Tibial artery (tissue), 4 donors: ENCODE data around the gene IGFN1.

ENCODE experiments used
- DNase-seq, 2 donors: peaks; one replicate each; pipeline ENCODE4 v3.0.0-alpha.2; 2019
- H3K27ac ChIP-seq, 2 donors: fragments of 200-600 bp; sonication (generic) in 1 of 2; 1 replicate in 1 of 2; 2 replicates in 1 of 2; pipeline ENCODE4 v1.5.1; 2018 to 2019; ENCODE audit warnings: mild to moderate bottlenecking in 1 of 2
- H3K27me3 ChIP-seq, 2 donors: fragments of 200-600 bp; sonication (generic) in 1 of 2; one replicate each; pipeline versions ENCODE4 v1.5.1 to v1.6.0; 2016 to 2019
- H3K36me3 ChIP-seq, 3 donors: fragments of 200-600 bp; sonication (generic) in 2 of 3; one replicate each; pipeline ENCODE4 v1.5.1; 2016 to 2019; ENCODE audit warnings: mild to moderate bottlenecking in 2 of 3
- H3K4me1 ChIP-seq, 4 donors: fragments of 200-600 bp; sonication (generic) in 2 of 4; 1 replicate in 3 of 4; 2 replicates in 1 of 4; pipeline ENCODE4 v1.5.1; 2016 to 2019
- H3K4me3 ChIP-seq, 2 donors: fragments of 200-600 bp; sonication (generic) in 1 of 2; 1 replicate in 1 of 2; 2 replicates in 1 of 2; pipeline ENCODE4 v1.5.1; 2018 to 2019; ENCODE audit warnings: mild to moderate bottlenecking in 2 of 2
- H3K9me3 ChIP-seq, 3 donors: fragments of 200-600 bp; sonication (generic) in 1 of 3; one replicate each; pipeline ENCODE4 v1.5.1; 2016 to 2019
- intact Hi-C: fragments of 100-400 bp; cut with DNase I; formaldehyde crosslinking; loops from one replicate; pipeline ENCODE4 v1.15.0; 2023; ENCODE audit warnings: low total_unique reads
- TF ChIP-seq, protein P1 (sequence below), 2 experiments: fragments of 200-600 bp in 1 of 2; fragments of 450-650 bp in 1 of 2; IDR thresholded peaks; one replicate each; pipeline ENCODE4 v1.5.1; 2017 to 2019; ENCODE audit warnings: antibody characterized with exemption in 2 of 2, mild to moderate bottlenecking in 1 of 2, moderate library complexity in 1 of 2

The IGFN1 gene

DNA sequence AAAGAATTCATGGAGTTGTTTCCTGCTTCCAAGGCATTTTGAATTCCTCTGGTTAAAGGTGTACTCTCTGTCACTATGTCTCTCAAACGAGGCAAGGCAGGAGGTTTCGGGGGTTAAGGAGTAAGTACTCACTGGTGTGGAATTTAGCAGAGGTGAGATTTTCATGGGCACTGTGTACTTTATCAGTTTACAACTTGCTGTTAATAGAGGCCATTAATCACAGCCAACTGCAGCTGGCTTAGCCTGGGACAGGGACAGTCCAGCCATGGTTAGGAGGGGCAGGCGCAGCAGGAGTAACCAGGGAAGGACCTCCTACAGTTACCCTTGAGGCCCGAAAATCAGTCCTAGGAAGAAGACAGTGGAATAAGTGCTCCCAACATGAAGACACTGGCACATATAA, 18.3 kb upstream of the IGFN1 start:
- Histone ChIP-seq H3K27ac (no peak overlapping the region), H3K4me1 (peaks cover 0 to 12% (median 8%) of the 10 kb centered on the region in 4 donors), H3K27me3 (peaks cover 0 to 3% of the 10 kb centered on the region in 2 donors), H3K4me3 (no peak overlapping the region), H3K36me3 (no peaks in the 10 kb centered on the region), H3K9me3 (no peaks in the 10 kb centered on the region)
- intact Hi-C loops = loop anchor here (5.0 kb wide), 1 partner anchor 335 kb away; the partner anchor contains the start of gene CSRP1
- TF ChIP-seq, protein P1, sequence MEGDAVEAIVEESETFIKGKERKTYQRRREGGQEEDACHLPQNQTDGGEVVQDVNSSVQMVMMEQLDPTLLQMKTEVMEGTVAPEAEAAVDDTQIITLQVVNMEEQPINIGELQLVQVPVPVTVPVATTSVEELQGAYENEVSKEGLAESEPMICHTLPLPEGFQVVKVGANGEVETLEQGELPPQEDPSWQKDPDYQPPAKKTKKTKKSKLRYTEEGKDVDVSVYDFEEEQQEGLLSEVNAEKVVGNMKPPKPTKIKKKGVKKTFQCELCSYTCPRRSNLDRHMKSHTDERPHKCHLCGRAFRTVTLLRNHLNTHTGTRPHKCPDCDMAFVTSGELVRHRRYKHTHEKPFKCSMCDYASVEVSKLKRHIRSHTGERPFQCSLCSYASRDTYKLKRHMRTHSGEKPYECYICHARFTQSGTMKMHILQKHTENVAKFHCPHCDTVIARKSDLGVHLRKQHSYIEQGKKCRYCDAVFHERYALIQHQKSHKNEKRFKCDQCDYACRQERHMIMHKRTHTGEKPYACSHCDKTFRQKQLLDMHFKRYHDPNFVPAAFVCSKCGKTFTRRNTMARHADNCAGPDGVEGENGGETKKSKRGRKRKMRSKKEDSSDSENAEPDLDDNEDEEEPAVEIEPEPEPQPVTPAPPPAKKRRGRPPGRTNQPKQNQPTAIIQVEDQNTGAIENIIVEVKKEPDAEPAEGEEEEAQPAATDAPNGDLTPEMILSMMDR (IDR thresholded peaks at IDR 0.05) = no peak
- no peak for DNase-seq

DNA sequence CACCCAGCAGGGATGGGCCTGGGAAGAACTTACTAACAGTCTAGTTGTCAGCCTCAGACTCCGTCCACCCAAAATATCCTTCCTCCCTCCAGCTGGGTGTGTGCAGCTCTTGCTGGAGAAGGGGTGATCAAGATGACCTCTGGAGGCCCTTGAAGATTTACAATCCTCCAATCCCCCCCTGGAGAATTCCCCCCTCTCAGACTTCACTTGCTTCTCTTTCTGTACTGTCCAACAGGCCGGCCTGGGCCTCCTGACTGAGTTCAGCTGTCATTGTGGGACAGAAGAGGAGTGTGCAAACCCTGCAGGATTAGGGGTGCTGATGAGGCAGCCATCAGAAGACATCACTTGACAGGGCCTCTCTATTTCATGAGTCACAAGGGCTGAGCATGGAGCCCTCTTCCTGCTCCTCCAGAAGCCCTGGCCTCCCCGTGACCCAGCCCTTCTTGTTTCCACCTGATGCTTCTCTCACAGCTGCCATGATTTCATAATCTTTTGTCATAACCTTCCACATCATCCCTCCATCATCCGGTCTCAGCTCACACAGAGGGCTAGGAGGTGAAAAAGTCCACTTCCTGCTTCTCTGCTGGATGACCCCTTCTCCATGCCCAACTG, 17.5 kb upstream of the IGFN1 start:
- Histone ChIP-seq H3K9me3 (no peaks in the 10 kb centered on the region), H3K4me3 (no peak overlapping the region), H3K4me1 (peaks cover 0 to 12% (median 8%) of the 10 kb centered on the region in 4 donors), H3K27me3 (peaks cover 0 to 3% of the 10 kb centered on the region in 2 donors), H3K27ac (no peak overlapping the region), H3K36me3 (no peaks in the 10 kb centered on the region)
- TF ChIP-seq, protein P1 (IDR thresholded peaks at IDR 0.05) = no peak
- DNase-seq = no peak
- intact Hi-C loops = loop anchor here (5.0 kb wide), 1 partner anchor 334 kb away; the partner anchor contains the start of gene CSRP1

DNA sequence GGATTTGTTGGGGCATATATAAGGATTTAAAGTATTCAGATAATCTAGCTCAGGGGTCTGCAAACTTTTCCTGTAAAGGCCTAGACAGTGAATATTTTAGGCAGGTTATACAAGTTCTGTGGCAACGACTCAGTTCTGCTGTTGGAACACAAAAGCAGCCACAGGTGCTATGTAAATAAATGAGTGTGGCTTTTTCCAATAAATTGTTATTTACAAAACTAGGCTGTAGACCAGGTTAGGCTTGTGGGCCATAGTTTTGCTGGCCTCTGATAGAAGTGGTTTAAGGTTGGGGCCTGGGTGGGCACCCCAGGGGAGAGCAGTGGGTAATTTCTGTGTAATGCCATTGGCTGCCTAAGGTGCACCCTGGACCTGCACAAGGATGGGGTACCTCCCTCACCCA, 16.9 kb upstream of the IGFN1 start:
- no peak overlapping the region for H3K27ac ChIP-seq
- H3K9me3 ChIP-seq = no peaks in the 10 kb centered on the region
- intact Hi-C loops = loop anchor here (5.0 kb wide), 1 partner anchor 334 kb away; the partner anchor contains the start of gene CSRP1
- peaks cover 0 to 12% (median 8%) of the 10 kb centered on the region in 4 donors for H3K4me1 ChIP-seq
- H3K36me3 ChIP-seq = no peaks in the 10 kb centered on the region
- DNase-seq = no peak
- no peak overlapping the region for H3K4me3 ChIP-seq
- TF ChIP-seq, protein P1 (IDR thresholded peaks at IDR 0.05) = no peak
- H3K27me3 ChIP-seq = peaks cover 0 to 3% of the 10 kb centered on the region in 2 donors

- TF ChIP-seq, protein P1 (IDR thresholded peaks at IDR 0.05) = no peak
- Histone ChIP-seq H3K4me1 (peaks cover 0 to 6% (median 3%) of the 10 kb centered on the region in 4 donors), H3K4me3 (no peak overlapping the region), H3K27ac (no peak overlapping the region), H3K9me3 (no peaks in the 10 kb centered on the region), H3K27me3 (peaks cover 0 to 3% of the 10 kb centered on the region in 2 donors), H3K36me3 (no peaks in the 10 kb centered on the region)
- intact Hi-C loops = no loop called here
- no peak for DNase-seq
Observed at GRCh38 chr1:201175820-201176500, 14.7 kb upstream of the IGFN1 start.

GRCh38 chr1:201176940-201177339, 13.7 kb upstream of the IGFN1 start:
- Histone ChIP-seq H3K36me3 (no peaks in the 10 kb centered on the region), H3K27ac (no peak overlapping the region), H3K9me3 (no peaks in the 10 kb centered on the region), H3K4me3 (no peak overlapping the region), H3K27me3 (peaks cover 0 to 3% of the 10 kb centered on the region in 2 donors), H3K4me1 (no peaks in the 10 kb centered on the region)
- DNase-seq = no peak
- TF ChIP-seq, protein P1 (IDR thresholded peaks at IDR 0.05) = no peak
- intact Hi-C loops = no loop called here
